CD4-positive, alpha-beta T cell treated with Interleukin-15 for 4 hours (primary cell): ENCODE data around the gene LYST.
"Not testable (repeated sequence)": the region's sequence is repeated elsewhere in the genome, so short reads cannot be mapped to it uniquely, and the experiment has no call there.

ENCODE experiments used
- DNase-seq: peaks from one replicate; pipeline ENCODE4 v3.0.0-alpha.2; 2020; ENCODE audit warnings: low spot score

The LYST gene

GRCh38 chr1:235632506-235633401, 234.0 kb downstream of the LYST start:
- no peak for DNase-seq

GRCh38 chr1:235631816-235632215, 234.9 kb downstream of the LYST start:
- no peak for DNase-seq

GRCh38 chr1:235628316-235629005, 238.2 kb downstream of the LYST start:
- no peak for DNase-seq

GRCh38 chr1:235625831-235626230, 240.9 kb downstream of the LYST start:
- DNase-seq, result no peak

- DNase-seq, result no peak
These were observed 241.4 kb downstream of the LYST start for GRCh38 chr1:235625340-235625739.

- DNase-seq, result no peak
These were observed 241.9 kb downstream of the LYST start for GRCh38 chr1:235624721-235625333.

GRCh38 chr1:235622936-235623779, 243.5 kb downstream of the LYST start:
- DNase-seq, result no peak

GRCh38 chr1:235619149-235619548, 247.6 kb downstream of the LYST start:
- DNase-seq, result not testable (repeated sequence)

GRCh38 chr1:235617808-235618207, 248.9 kb downstream of the LYST start:
- no peak for DNase-seq

GRCh38 chr1:235617140-235617539, 249.6 kb downstream of the LYST start:
- DNase-seq, result no peak

GRCh38 chr1:235614442-235614954, 252.2 kb downstream of the LYST start:
- DNase-seq, result no peak

GRCh38 chr1:235613602-235614001, 253.1 kb downstream of the LYST start:
- DNase-seq, result no peak

GRCh38 chr1:235612761-235613160, 253.9 kb downstream of the LYST start:
- no peak for DNase-seq
